ENCODE results near the gene GABRR1.

GRCh38 chr6:89161326-89162046 is 55.7 kb downstream of the GABRR1 start:
- TF ChIP-seq CTCF (IDR thresholded peaks at IDR 0.05; ENCODE audit: extremely low read depth in 1 of 2, insufficient read depth in 1 of 2, low read depth in 1 of 2, low read length in 2 of 2) (no peak), POLR2A (IDR thresholded peaks at IDR 0.05; ENCODE audit: low read depth, low read length) (no peak), EZH2 (IDR thresholded peaks at IDR 0.05; ENCODE audit: borderline replicate concordance, low read depth, low read length, severe bottlenecking) (no peak), JUN (IDR thresholded peaks at IDR 0.05; ENCODE audit: borderline replicate concordance, insufficient read depth, insufficient read length, low read depth) (no peak), POLR2AphosphoS5 (IDR thresholded peaks at IDR 0.05; ENCODE audit: insufficient read depth, low read depth, low read length) (no peak), FOS (IDR thresholded peaks at IDR 0.05; ENCODE audit: borderline replicate concordance, insufficient read depth, low read length) (no peak)

Measured in endothelial cell of umbilical vein (primary cell).